Fibroblast of the aortic adventitia (primary cell): Measurements from ENCODE around the gene BRAF. TPM values are rescaled to one million over a fixed set of nuclear protein-coding genes. Genes with fewer than 3 reads are reported as not detected.
"Not testable (repeated sequence)": the region's sequence is repeated elsewhere in the genome, so short reads cannot be mapped to it uniquely, and the experiment has no call there.

Experiments used
- DNase-seq: peaks from one replicate; pipeline ENCODE4 v3.0.0-alpha.2; 2010; ENCODE audit warnings: low read depth
- H3K4me3 ChIP-seq: 2 replicates; pipeline ENCODE4 v1.5.1; 2011; ENCODE audit warnings: low read depth, mild to moderate bottlenecking, control low read depth, low read length, moderate library complexity
- CTCF ChIP-seq: IDR thresholded peaks from 2 replicates; pipeline ENCODE4 v1.5.1; 2011; ENCODE audit warnings: mild to moderate bottlenecking, low read length, control low read depth, inconsistent platforms; ENCODE audit not compliant: insufficient read depth
- total RNA-seq: library from RNA; depleted of rRNA; stranded (reverse); fragments of >200 nt; gene quantifications from 2 replicates; pipeline ENCODE4 v1.2.3, GENCODE V29; 2012; ENCODE audit warnings: low replicate concordance

BRAF gene
- total RNA-seq, 1 donor, result 29.9 TPM

DNA sequence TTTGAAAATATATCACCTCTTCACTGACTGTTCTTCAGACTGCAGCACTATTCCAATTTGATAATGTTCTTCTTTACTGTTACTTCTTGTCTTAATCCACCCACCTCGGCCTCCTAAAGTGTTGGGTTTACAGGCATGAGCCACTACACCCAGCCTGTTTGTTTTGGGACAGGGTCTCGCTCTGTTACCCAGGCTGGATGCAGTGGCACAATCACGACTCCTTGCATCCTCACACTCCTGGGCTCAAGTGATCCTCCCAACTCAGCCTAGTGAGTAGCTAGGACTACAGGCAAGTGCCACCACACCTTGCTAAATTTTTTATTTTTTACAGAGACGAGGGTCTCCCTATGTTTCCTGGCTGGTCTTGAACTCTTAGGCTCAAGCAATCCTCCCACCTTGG lies 150.4 kb downstream of the BRAF start:
- no peak for TF ChIP-seq CTCF
- DNase-seq, result no peak
- H3K4me3 ChIP-seq, result no peak overlapping the region

DNA sequence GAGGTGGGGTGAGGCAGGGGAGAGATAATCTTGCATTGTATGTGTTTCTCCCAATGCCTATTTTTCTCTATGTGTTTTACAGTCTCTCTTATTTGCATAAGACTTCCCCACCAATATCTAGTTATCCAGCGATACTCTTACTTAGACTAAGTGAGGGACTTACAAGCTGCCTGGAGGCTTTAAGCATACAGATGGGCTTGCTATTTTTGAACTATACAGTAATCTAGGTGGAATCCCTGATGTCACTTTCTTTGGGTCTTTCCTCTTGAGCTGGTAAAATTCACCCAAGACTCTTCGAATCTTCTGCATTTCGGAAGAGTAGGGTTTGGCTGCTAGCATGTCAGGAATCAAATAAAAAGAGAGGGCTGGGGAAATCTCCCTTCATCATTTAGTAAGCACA lies 151.6 kb downstream of the BRAF start:
- DNase-seq, result no peak
- H3K4me3 ChIP-seq, result no peak overlapping the region
- TF ChIP-seq CTCF, result no peak

- DNase-seq, result no peak
- no peak for TF ChIP-seq CTCF
- no peak overlapping the region for H3K4me3 ChIP-seq
These were observed 152.9 kb downstream of the BRAF start for GRCh38 chr7:140771826-140772225.

DNA sequence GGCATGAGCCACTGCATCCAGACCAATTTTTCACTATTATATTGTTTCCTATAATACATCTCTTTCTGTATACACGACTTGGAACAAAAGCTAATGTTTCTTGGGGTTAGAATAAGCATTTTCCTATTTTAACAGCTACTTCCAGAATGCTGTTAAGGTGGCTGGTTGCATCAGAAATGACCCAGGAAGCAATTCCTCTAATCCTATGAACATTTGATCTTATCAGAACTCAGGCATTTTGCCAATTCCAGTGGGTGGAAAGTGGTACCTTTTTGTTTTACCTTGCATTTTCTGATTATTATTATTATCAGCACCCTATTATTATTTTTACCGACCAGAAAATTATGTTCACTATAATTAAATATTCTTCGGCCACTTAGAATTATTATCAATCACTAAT lies 154.9 kb downstream of the BRAF start:
- DNase-seq, result no peak
- no peak overlapping the region for H3K4me3 ChIP-seq
- TF ChIP-seq CTCF, result no peak

DNA sequence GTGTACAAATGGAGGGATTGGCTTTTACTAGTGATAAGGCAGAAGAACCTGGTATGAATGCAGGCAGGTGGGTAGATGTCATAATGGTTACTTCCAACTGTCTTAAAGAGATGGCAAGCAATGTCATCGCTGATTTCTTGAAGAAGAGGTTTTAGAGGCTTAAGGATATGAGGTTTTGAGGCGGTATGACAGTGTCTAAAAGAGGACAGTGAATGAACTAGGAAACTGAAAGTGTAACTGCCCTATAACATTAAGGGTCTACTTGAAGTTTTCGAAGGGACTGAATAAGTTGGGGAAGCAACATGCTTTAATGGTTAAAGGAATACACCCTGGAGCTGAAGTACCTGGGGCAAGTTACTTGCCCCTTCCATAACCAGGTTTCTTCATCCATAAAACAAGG lies 157.3 kb downstream of the BRAF start:
- no peak for DNase-seq
- no peak for TF ChIP-seq CTCF
- H3K4me3 ChIP-seq, result no peak overlapping the region

- DNase-seq, H3K4me3 ChIP-seq: not testable (repeated sequence)
These were observed 159.3 kb downstream of the BRAF start for GRCh38 chr7:140765441-140765840.

DNA sequence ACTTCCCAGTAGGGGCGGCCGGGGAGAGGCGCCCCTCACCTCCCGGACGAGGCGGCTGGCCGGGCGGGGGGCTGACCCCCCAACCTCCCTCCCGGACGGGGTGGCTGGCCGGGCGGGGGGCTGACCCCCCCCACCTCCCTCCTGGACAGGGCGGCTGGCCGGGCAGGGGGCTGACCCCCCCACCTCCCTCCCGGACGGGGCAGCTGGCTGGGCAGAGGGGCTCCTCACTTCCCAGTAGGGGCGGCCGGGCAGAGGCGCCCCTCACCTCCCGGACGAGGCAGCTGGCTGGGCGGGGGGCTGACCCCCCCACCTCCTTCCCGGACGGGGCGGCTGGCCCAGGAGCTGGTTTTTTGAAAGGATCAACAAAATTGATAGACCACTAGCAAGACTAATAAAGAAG lies 161.6 kb downstream of the BRAF start:
- H3K4me3 ChIP-seq, DNase-seq: not testable (repeated sequence)

DNA sequence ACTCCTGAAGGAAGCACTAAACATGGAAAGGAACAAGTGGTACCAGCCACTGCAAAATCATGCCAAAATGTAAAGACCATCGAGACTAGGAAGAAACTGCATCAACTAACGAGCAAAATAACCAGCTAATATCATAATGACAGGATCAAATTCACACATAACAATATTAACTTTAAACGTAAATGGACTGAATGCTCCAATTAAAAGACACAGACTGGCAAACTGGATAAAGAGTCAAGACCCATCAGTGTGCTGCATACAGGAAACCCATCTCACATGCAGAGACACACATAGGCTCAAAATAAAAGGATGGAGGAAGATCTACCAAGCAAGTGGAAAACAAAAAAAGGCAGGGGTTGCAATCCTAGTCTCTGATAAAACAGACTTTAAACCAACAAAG lies 163.4 kb downstream of the BRAF start:
- H3K4me3 ChIP-seq, DNase-seq: not testable (repeated sequence)

DNA sequence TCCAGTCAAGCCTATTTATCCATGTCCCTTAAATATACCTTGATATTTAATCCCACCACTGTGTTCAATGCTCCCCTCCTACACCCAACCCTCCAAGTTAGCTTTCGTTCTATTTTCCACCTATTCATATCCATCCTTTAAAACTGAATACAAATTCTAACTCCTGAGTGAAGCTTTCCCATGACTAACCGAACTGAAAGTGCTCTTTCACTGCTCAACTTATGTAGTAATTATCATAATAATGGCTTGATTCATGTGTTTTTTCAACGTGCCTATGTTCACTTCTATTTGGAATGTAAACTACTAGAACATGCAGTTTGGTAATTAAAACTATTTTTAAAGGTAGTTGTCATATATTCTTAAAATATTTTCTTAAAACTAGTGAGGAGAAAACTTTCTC lies 170.2 kb downstream of the BRAF start:
- TF ChIP-seq CTCF, result no peak
- H3K4me3 ChIP-seq, result no peak overlapping the region
- no peak for DNase-seq
